Forelimb muscle (tissue), 1 donor: ENCODE measurements around the gene TUBD1. TPM values are rescaled to one million over a fixed set of nuclear protein-coding genes. Genes with fewer than 3 reads are reported as not detected.
"Not testable (repeated sequence)": the region's sequence is repeated elsewhere in the genome, so short reads cannot be mapped to it uniquely, and the experiment has no call there.

ENCODE experiments used
- DNase-seq: peaks from one replicate; pipeline ENCODE4 v3.0.0-alpha.2; 2013; ENCODE audit warnings: low read depth
- polyA plus RNA-seq: library from polyadenylated mRNA; unstranded; fragments of 120-200 nt; gene quantifications from one replicate; pipeline ENCODE4 v1.2.1, GENCODE V29; 2013; ENCODE audit not compliant: insufficient read length

Gene TUBD1
- 11.0 TPM for polyA plus RNA-seq

GRCh38 chr17:59892924-59893675 is at the start of gene TUBD1, which contains the start of gene RPS6KB1:
TUBD1 (minus strand) TSS chr17:59892943; CDS start chr17:59891002, 1,941 bp downstream.
RPS6KB1 (plus strand) TSS chr17:59893121; CDS start chr17:59893185, 64 bp downstream.
- peak; percentile 100 for DNase-seq

GRCh38 chr17:59941131-59941530 is 48.4 kb upstream of the TUBD1 start:
- no peak for DNase-seq

GRCh38 chr17:59940697-59941096 is 48.0 kb upstream of the TUBD1 start:
- DNase-seq, result not testable (repeated sequence)

- not testable (repeated sequence) for DNase-seq
Measured at GRCh38 chr17:59933317-59933716, 40.6 kb upstream of the TUBD1 start.

- not testable (repeated sequence) for DNase-seq
Measured at GRCh38 chr17:59930768-59931167, 38.0 kb upstream of the TUBD1 start.

- not testable (repeated sequence) for DNase-seq
Measured at GRCh38 chr17:59930121-59930520, 37.4 kb upstream of the TUBD1 start.

- DNase-seq, result not testable (repeated sequence)
Measured at GRCh38 chr17:59920637-59921036, 27.9 kb upstream of the TUBD1 start.

- no peak for DNase-seq
Measured at GRCh38 chr17:59916446-59916845, 23.7 kb upstream of the TUBD1 start.

GRCh38 chr17:59914274-59914854 is 21.6 kb upstream of the TUBD1 start:
- DNase-seq, result no peak

- no peak for DNase-seq
Measured at GRCh38 chr17:59907467-59907866, 14.7 kb upstream of the TUBD1 start.

GRCh38 chr17:59903455-59903854 is 10.7 kb upstream of the TUBD1 start:
- no peak for DNase-seq

- DNase-seq, result no peak
Measured at GRCh38 chr17:59901604-59902003, 8.9 kb upstream of the TUBD1 start.

GRCh38 chr17:59899099-59899498 is 6.4 kb upstream of the TUBD1 start:
- DNase-seq, result no peak

- no peak for DNase-seq
Measured at GRCh38 chr17:59897090-59897489, 4.3 kb upstream of the TUBD1 start.

GRCh38 chr17:59893676-59894100 is 945 bp upstream of the TUBD1 start:
- DNase-seq, result no peak

GRCh38 chr17:59892251-59892923 is 356 bp downstream of the TUBD1 start:
- DNase-seq, result no peak

GRCh38 chr17:59890720-59891119 is 2.0 kb downstream of the TUBD1 start:
- no peak for DNase-seq

GRCh38 chr17:59888145-59888750 is 4.5 kb downstream of the TUBD1 start:
- DNase-seq, result no peak

- DNase-seq, result no peak
Measured at GRCh38 chr17:59884861-59885260, 7.9 kb downstream of the TUBD1 start.

- no peak for DNase-seq
Measured at GRCh38 chr17:59878624-59879023, 14.1 kb downstream of the TUBD1 start.

GRCh38 chr17:59877965-59878364 is 14.8 kb downstream of the TUBD1 start:
- DNase-seq, result no peak

GRCh38 chr17:59876107-59876506 is 16.6 kb downstream of the TUBD1 start:
- DNase-seq, result no peak
